ENCODE results near the gene GSTM2.

The GSTM2 gene

DNA sequence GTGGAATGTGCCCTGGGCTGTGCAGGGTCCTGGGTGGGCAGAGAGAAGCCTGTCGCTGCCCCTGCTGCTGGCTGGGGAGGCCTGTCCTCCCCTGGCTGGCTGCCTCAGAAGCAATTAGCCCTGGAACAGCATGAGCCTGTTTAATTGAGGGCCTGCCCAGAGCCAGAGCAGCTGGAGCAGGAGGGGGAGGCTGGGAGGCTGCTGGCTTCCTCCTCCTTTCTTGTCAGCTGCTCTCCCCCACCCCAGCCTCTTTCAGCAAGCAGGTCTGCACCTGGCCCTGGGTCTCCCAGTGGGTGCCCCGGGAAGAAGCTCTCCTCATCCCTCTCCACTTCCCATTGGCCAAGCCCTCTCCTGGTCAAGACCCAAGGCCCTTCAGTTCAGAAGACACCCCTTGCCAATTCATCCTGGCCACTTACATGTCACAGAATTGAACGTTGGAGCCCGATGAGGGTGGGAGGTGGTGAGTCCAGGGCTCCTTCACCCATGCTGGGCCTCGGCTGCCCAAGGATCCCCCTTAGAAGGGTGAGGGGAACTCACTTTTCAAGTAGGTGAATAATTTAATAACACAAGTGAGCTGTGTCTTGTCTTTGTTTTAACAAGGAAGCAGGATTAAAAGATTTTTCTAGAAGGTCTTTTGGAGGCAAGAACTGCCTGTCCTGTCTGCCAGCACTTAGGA is 35.0 kb upstream of the GSTM2 start:
- no peak overlapping the region for H3K27ac ChIP-seq (ENCODE audit: low read depth, low read length)
- H3K36me3 ChIP-seq (ENCODE audit: control insufficient read depth, insufficient read depth, low read length): peaks cover 23% of the 10 kb centered on the region
- no peaks in the 10 kb centered on the region for H3K27me3 ChIP-seq (ENCODE audit: control insufficient read depth, insufficient read depth, low read length)
- H3K4me3 ChIP-seq (ENCODE audit: low read length): no peak overlapping the region
- no peak overlapping the region for H3K9ac ChIP-seq (ENCODE audit: low read length)
- H3K4me1 ChIP-seq (ENCODE audit: control insufficient read depth, insufficient read depth, low read length): peaks cover 4% of the 10 kb centered on the region

DNA sequence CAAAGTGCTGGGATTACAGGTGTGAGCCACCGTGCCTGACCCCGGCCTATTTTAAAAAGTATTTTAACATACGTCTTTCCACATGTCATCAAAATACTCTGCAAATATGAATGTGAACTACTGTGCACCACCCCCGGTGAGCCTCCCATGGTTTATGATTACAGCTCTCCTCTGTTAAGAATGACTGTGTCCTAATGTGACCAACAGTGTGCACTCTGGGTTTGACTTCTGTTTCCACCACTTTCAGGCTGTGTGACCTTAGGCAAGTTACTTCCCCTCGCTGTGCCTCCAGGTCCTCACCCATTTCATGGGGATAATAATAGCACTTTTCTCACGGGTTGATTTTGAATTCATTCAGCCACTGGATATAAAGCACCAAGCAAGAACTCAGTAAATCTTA is 33.6 kb upstream of the GSTM2 start:
- Histone ChIP-seq H3K36me3 (ENCODE audit: control insufficient read depth, insufficient read depth, low read length) (peaks cover 8% of the 10 kb centered on the region), H3K4me3 (ENCODE audit: low read length) (no peak overlapping the region), H3K27me3 (ENCODE audit: control insufficient read depth, insufficient read depth, low read length) (no peaks in the 10 kb centered on the region), H3K9ac (ENCODE audit: low read length) (no peak overlapping the region), H3K4me1 (ENCODE audit: control insufficient read depth, insufficient read depth, low read length) (peaks cover 4% of the 10 kb centered on the region), H3K27ac (ENCODE audit: low read depth, low read length) (no peak overlapping the region)

DNA sequence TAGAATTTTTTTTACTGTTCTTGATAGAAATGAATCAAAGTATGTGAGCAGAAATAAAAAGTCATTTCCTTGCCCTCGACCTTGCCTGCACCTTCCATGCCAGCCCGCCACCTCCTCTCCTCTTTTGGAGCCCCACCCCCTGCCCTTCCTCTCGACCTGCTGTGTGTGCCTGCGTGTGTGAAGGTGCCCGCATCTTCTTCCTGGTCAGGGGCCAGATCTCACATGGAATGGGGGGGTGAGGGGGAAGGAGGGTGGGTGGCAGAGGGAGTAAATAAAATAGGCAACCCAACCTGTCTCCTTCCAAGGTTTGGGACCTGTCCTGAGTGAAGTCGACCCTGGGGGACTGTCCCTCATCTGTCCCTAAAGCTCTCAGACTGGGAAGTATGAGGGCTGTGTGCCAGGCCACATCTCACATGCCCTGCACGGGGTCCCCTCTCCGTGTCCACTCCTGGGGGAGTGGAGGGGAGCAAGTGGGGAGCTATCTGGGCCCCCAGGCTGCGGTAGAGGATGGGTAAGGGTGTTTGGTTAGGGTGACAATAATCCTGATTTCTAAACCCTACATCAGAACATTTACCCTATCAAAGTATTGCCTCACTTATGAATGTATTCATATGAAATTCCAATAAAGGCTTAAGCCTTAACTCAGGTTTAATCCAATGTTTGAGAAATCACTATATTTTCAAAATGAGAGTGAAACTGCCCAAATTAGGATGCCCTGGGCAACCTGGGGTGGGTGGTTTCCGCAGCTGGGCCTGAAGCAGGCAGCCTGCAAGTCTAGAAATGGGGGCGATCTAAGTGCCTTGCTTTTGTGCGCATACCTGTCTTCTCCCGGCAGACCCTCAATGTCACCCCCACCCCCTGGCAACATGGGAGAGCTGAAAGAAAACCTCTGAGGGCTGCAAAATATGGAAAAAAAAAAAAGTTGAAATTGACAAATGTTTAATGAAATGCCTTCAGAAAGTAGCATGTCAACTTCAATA is 32.8 kb upstream of the GSTM2 start:
- H3K27me3 ChIP-seq (ENCODE audit: control insufficient read depth, insufficient read depth, low read length): no peaks in the 10 kb centered on the region
- H3K4me1 ChIP-seq (ENCODE audit: control insufficient read depth, insufficient read depth, low read length): peaks cover 4% of the 10 kb centered on the region
- peaks cover 3% of the 10 kb centered on the region for H3K36me3 ChIP-seq (ENCODE audit: control insufficient read depth, insufficient read depth, low read length)
- H3K27ac ChIP-seq (ENCODE audit: low read depth, low read length): no peak overlapping the region
- no peak overlapping the region for H3K4me3 ChIP-seq (ENCODE audit: low read length)
- no peak overlapping the region for H3K9ac ChIP-seq (ENCODE audit: low read length)

DNA sequence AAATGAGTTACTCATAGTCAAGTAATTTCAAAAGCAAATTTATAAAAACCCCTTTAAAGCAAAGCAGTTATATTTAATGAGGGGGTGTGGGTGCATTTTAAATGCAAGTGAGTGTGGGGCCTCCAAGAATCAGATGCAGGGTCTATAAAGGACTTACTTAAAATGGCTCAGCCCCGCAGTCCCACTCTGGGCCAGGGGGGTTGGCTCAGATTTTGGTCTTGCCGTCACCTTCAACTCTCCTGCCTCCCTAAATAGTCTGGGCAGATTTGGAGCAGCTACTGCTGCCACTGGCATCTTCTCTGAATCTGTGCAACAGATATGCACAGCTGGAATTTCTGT is 32.0 kb upstream of the GSTM2 start:
- Histone ChIP-seq H3K27me3 (ENCODE audit: control insufficient read depth, insufficient read depth, low read length) (no peaks in the 10 kb centered on the region), H3K4me1 (ENCODE audit: control insufficient read depth, insufficient read depth, low read length) (peaks cover 4% of the 10 kb centered on the region), H3K27ac (ENCODE audit: low read depth, low read length) (no peak overlapping the region), H3K9ac (ENCODE audit: low read length) (no peak overlapping the region), H3K36me3 (ENCODE audit: control insufficient read depth, insufficient read depth, low read length) (peaks cover 3% of the 10 kb centered on the region), H3K4me3 (ENCODE audit: low read length) (no peak overlapping the region)

DNA sequence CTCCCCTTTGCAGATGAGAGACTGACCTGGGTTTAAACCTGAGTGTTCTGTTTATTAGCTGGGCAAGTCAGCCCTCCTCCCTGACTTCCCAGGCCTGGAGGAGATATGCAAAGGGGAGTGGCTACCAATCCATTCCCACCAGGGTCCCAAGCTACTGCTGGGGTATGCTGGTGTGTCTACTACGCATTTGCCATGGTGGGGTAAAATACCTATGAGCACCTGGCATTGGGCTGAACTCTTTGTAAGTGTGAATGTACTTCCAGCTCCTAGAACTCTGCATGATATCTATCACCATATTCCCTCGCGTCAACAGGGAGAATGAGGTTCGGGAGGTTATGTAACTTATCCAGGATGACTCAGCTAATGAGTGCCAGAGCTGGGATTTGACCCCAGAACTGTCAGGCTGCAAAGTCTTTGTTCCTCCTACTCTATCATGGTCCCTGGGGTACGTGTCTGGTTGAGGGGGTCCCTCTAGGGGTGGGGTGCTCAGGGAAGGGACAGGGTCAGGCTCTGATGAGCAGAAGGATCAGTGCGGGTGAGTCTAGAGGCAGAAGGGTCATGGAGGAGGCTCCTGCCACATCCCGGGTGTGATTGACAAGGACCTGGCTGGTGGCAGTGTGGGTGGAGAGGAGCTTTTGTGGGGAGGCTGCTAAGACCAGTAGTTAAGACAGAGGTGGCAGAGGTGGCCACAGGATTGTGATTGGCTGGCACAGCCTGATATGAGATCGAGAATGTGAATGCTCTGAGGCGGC is 31.5 kb upstream of the GSTM2 start:
- Histone ChIP-seq H3K4me3 (ENCODE audit: low read length) (no peak overlapping the region), H3K27me3 (ENCODE audit: control insufficient read depth, insufficient read depth, low read length) (no peaks in the 10 kb centered on the region), H3K36me3 (ENCODE audit: control insufficient read depth, insufficient read depth, low read length) (no peaks in the 10 kb centered on the region), H3K27ac (ENCODE audit: low read depth, low read length) (no peak overlapping the region), H3K4me1 (ENCODE audit: control insufficient read depth, insufficient read depth, low read length) (peaks cover 4% of the 10 kb centered on the region), H3K9ac (ENCODE audit: low read length) (no peak overlapping the region)

DNA sequence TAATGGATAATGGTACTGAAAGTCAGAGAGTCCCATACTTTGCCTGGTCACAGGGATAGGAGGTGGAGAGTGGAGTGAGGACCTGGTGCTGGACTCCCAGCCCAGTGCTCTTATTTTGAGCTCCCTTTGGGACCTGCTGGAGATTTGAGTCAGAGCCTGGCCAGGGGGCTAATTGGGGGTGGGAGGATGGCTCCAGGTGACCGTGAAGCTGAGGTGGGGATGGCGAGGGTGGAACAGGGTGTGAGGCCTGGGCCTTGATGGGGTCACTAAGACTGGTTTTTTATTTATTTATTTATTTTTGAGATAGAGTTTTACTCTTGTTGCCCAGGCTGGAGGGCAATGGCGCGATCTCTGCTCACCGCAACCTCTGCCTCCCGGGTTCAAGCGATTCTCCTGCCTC is 30.4 kb upstream of the GSTM2 start:
- H3K4me3 ChIP-seq (ENCODE audit: low read length): no peak overlapping the region

DNA sequence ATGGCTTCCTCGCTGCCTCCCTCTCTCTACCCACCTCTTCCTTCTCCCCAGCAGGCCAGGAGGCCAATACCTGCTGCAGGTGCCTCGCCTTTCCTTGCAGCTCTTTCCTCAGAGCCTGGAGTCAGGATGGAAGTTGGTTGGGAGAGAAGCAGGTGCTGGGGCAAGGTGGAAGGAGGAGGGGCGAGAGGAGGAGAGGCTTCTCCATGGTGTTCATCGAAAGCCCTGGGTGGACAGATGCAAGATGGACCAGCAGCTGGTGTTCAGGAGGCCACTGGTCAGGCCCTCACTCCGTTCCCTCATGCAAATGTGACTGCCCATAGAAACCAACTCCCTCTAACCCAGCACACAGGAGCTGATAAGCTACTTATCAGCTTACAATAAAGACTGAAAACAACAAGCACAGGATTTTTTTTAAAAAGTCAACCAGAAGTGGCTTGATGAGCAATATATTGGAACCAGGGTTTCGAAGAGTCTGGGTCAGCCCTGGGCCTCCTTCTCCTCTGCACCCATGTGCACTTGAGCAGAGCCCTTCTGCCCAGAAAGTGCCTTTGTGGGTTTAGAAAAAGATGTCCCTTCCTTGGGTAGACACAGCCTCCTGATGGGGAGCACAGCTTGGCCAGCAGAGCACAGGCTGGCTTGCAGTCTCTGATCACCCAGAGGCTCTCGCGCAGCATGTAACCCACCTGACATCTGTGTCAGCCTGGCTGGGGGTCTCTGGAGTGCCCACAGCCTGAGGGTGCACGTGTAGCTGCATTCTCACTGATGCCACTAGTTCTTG is 28.6 kb upstream of the GSTM2 start:
- Histone ChIP-seq H3K4me3 (ENCODE audit: low read length) (no peak overlapping the region), H3K27ac (ENCODE audit: low read depth, low read length) (no peak overlapping the region), H3K4me1 (ENCODE audit: control insufficient read depth, insufficient read depth, low read length) (peaks cover 4% of the 10 kb centered on the region), H3K27me3 (ENCODE audit: control insufficient read depth, insufficient read depth, low read length) (no peaks in the 10 kb centered on the region), H3K9ac (ENCODE audit: low read length) (no peak overlapping the region), H3K36me3 (ENCODE audit: control insufficient read depth, insufficient read depth, low read length) (no peaks in the 10 kb centered on the region)

More for the DNA sequence above, 30.4 kb upstream of the GSTM2 start:
- Histone ChIP-seq H3K36me3 (ENCODE audit: control insufficient read depth, insufficient read depth, low read length) (no peaks in the 10 kb centered on the region), H3K27ac (ENCODE audit: low read depth, low read length) (no peak overlapping the region), H3K9ac (ENCODE audit: low read length) (no peak overlapping the region), H3K27me3 (ENCODE audit: control insufficient read depth, insufficient read depth, low read length) (no peaks in the 10 kb centered on the region), H3K4me1 (ENCODE audit: control insufficient read depth, insufficient read depth, low read length) (peaks cover 4% of the 10 kb centered on the region)

DNA sequence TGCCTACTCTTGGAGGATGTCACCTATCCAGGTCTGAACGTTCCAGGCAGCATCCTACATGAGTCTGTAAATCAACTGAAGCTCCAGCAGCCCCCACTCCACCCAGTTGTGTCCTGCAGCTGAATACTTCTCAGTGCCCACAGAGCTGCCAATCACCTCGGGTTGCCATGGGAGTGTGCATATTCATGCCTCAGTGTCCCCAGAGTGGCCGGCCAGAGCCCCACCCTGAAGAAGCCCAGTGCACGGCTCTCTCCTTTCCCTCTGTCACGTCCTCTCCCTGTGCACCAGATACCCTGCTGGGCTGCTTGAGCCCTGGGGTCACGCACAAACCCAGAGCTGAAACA is 28.0 kb upstream of the GSTM2 start:
- Histone ChIP-seq H3K27ac (ENCODE audit: low read depth, low read length) (no peak overlapping the region), H3K4me3 (ENCODE audit: low read length) (no peak overlapping the region), H3K4me1 (ENCODE audit: control insufficient read depth, insufficient read depth, low read length) (peaks cover 4% of the 10 kb centered on the region), H3K9ac (ENCODE audit: low read length) (no peak overlapping the region), H3K36me3 (ENCODE audit: control insufficient read depth, insufficient read depth, low read length) (no peaks in the 10 kb centered on the region), H3K27me3 (ENCODE audit: control insufficient read depth, insufficient read depth, low read length) (no peaks in the 10 kb centered on the region)

DNA sequence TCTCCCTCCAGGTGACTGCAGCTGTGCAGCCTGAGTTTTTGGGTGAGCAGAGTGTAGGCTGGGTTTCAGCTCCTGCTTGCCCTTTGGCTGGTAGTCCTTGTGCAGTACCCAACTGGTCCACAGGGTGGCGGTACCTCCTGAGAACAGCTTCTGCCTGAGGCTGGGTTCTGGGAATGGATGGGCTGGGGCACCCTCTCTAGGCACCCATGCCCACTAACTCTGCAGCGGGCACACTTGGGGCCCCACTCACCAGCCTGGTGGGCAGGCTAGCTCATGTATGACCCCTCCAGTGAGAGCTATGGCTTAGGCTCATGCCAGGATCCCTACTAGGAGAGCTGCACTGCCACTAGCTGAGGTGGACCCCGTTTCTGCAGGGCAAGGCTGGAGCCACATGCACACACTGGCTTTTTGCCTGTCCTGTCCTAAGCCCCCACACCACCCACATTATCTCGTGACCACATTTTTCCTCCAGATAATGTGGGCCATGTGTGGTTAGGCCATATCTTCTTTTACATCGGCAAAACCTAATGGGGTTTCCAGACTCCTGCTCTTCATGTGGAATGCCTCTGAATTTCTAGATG is 27.5 kb upstream of the GSTM2 start:
- Histone ChIP-seq H3K4me3 (ENCODE audit: low read length) (no peak overlapping the region), H3K27me3 (ENCODE audit: control insufficient read depth, insufficient read depth, low read length) (no peaks in the 10 kb centered on the region), H3K4me1 (ENCODE audit: control insufficient read depth, insufficient read depth, low read length) (peaks cover 4% of the 10 kb centered on the region), H3K36me3 (ENCODE audit: control insufficient read depth, insufficient read depth, low read length) (no peaks in the 10 kb centered on the region), H3K27ac (ENCODE audit: low read depth, low read length) (no peak overlapping the region), H3K9ac (ENCODE audit: low read length) (no peak overlapping the region)

DNA sequence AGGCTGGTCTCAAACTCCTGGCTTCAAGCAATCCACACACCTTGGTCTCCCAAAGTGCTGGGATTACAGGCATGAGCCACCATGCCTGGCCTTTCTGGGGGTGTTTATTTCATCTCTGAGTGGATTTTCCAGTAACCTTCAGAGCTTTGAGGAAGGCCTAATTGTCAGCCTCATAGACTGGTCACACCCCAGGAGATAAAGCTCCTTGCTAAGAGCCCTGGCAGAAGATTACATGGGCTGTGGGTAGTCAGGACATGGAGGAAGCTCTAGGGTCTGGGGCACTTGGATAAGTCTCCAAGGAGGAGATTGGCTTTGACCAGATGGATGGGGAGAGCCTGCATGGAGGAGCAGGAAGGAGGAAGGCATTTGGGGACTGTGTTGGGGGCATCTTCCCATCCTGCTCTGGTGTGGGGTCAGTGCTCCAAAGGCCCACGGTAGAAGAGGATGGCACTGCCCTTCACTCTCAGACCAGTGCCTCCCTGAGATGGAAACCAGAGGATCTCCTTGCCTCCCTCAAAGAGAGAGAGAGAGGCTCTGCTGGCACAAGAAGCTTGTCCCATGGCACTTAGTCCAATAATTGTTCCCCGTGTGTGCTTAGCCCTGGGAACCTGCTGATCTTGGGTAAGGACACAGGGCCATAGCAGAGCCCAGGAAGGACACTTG is 26.6 kb upstream of the GSTM2 start:
- Histone ChIP-seq H3K27ac (ENCODE audit: low read depth, low read length) (no peak overlapping the region), H3K27me3 (ENCODE audit: control insufficient read depth, insufficient read depth, low read length) (no peaks in the 10 kb centered on the region), H3K4me3 (ENCODE audit: low read length) (no peak overlapping the region), H3K9ac (ENCODE audit: low read length) (no peak overlapping the region), H3K4me1 (ENCODE audit: control insufficient read depth, insufficient read depth, low read length) (peaks cover 1% of the 10 kb centered on the region), H3K36me3 (ENCODE audit: control insufficient read depth, insufficient read depth, low read length) (no peaks in the 10 kb centered on the region)

DNA sequence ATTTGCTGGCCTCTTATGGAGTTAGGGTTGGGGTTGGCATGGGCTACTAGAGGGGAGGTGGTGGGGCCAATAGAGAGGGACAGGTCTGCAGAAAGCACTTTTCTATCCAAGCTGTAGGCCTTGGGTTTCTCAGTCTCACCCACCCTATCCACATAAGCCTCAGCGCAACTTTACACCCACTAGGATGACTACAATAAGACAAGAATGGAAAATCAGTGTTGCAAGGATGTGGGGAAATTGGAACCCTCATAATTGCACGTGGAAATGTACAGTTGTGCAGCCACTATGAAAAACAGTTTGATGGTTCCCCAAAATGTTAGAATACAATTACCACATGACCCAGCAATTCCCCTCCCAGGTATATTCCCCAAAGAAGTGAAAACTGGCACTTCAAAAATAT is 26.0 kb upstream of the GSTM2 start:
- Histone ChIP-seq H3K9ac (ENCODE audit: low read length) (no peak overlapping the region), H3K36me3 (ENCODE audit: control insufficient read depth, insufficient read depth, low read length) (no peaks in the 10 kb centered on the region), H3K27ac (ENCODE audit: low read depth, low read length) (no peak overlapping the region), H3K4me1 (ENCODE audit: control insufficient read depth, insufficient read depth, low read length) (no peaks in the 10 kb centered on the region), H3K27me3 (ENCODE audit: control insufficient read depth, insufficient read depth, low read length) (no peaks in the 10 kb centered on the region), H3K4me3 (ENCODE audit: low read length) (no peak overlapping the region)

Measured in rectal smooth muscle tissue (tissue), 1 donor.